ENCODE measurements around the gene CASQ2.
A peak's percentile ranks its signal among the peaks of the same experiment; 100 is the strongest.

CASQ2 gene

DNA sequence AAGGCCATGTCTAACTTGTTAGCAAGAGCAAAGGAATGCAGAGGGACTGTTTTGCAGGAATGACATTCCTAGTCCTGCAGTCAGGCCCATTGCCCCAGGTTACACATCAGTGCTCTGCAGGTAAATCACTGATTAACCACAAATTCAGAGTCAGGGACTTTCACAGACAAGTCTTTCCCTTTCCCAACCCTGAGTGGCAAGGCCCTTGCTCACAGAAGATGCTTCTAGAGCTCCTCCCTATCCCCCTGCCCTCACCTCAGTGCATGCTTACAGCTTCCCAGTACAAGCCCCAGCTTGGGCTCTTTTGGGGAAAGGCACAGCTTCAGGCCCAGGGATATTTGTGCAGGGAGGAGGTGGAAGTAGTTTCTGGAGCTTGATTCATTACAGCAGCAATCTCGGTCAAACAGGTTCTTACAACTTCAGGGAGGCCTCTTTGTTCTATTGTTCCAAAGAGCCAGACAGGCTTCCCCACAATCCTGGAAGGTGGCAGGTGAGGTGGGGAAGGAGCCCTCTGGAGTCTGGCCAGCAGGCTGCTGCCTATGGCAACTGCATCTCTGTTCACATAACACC is 53.9 kb downstream of the CASQ2 start:
- no peak overlapping the region for H3K4me3 ChIP-seq (ENCODE audit: low read depth, low read length)
- no peak for DNase-seq (ENCODE audit: low read depth)
- TF ChIP-seq, protein P1, sequence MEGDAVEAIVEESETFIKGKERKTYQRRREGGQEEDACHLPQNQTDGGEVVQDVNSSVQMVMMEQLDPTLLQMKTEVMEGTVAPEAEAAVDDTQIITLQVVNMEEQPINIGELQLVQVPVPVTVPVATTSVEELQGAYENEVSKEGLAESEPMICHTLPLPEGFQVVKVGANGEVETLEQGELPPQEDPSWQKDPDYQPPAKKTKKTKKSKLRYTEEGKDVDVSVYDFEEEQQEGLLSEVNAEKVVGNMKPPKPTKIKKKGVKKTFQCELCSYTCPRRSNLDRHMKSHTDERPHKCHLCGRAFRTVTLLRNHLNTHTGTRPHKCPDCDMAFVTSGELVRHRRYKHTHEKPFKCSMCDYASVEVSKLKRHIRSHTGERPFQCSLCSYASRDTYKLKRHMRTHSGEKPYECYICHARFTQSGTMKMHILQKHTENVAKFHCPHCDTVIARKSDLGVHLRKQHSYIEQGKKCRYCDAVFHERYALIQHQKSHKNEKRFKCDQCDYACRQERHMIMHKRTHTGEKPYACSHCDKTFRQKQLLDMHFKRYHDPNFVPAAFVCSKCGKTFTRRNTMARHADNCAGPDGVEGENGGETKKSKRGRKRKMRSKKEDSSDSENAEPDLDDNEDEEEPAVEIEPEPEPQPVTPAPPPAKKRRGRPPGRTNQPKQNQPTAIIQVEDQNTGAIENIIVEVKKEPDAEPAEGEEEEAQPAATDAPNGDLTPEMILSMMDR (IDR thresholded peaks at IDR 0.05; ENCODE audit: insufficient read depth, low read depth, low read length, missing control alignments) = no peak

DNA sequence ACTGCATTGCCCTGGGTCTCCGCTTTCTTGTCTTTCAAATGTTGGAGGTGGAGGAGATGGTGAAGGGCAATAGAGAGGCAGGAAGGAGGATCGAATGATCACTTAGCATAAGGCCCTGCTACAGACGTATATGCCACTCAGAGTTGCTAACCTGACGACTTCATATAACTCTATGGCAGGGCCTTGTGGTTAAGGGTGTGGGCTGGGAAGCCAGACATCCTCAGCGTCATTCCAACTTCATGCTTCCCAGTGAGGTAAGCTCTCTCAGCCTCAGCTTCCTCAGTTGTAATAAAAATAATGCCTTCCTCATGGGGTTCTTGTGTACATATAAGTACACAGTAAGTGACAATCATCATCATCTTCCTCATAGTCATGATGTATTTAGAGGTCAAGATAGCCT is 54.6 kb downstream of the CASQ2 start:
- DNase-seq (ENCODE audit: low read depth) = no peak
- H3K4me3 ChIP-seq (ENCODE audit: low read depth, low read length) = no peak overlapping the region
- TF ChIP-seq, protein P1 (IDR thresholded peaks at IDR 0.05; ENCODE audit: insufficient read depth, low read depth, low read length, missing control alignments) = no peak

DNA sequence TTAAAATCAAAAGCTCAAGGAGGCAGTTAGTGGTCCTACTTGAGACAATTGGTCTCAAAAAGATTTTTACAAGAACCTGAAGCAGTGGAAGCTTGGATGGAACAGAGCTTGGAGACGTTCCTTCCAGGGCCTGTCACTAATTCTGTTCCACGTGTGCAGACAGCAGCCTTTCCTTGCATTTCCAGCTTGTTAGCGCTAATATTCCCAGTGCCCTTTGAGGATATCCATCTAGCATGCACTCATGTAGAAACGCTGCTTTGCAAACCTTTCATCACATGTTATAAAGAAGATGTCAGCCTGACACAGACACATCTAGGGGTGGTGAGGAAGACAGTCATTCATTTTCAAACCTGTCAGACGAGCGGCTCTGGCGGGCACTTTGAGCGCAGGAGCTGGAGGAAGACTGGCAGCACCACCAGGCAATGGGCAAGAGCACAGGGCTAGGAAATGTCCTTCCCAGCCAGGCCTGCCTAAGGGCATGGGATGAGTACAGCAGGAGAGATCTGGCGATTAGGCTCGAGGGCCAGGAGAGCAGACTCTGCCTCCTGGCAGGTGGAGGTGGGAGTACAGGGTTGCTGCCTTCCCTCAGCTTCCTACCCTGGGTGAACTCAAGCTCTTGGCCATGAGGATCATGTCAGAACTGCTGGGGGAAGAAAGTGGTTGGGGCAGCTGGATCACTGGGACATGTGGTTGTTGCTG is 55.5 kb downstream of the CASQ2 start:
- no peak for DNase-seq (ENCODE audit: low read depth)
- no peak overlapping the region for H3K4me3 ChIP-seq (ENCODE audit: low read depth, low read length)
- TF ChIP-seq, protein P1 (IDR thresholded peaks at IDR 0.05; ENCODE audit: insufficient read depth, low read depth, low read length, missing control alignments) = no peak

DNA sequence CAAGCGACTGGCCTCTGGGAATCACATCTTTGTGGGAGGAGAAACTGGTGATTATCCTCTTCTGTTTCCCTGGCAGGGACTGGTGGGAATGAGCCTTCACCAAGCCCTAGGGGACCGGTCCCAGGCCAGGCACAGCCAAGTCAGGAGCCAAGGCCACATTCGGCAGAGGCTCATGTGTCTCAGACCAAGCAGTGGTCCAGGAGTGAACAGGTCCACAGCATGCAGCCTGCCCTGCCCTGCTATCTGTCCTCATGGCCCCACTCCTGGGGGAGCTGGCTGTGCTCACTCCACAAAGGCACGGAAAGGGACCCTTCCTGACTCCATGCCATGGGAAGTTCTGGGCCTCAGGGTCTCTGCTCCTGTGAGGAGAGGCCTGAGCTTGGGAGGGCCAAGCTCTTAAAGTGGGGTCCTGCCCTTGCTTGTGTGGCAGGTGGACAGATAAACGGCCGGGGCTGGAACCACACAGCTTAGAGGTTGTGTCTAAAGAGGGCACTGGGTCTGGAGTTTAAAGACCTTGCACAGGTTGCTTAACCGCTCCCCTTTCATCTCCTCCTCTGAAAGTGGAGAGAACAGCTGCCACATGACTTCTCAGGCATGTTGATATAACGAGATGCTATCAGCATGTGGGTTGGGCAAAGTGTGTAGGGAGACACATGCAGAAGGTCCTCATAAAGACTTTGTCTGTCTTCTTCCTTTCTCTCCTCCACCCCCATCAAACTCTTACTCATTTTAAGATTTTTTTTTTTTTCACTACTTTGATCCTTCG is 57.5 kb downstream of the CASQ2 start:
- H3K4me3 ChIP-seq (ENCODE audit: low read depth, low read length) = no peak overlapping the region
- TF ChIP-seq, protein P1 (IDR thresholded peaks at IDR 0.05; ENCODE audit: insufficient read depth, low read depth, low read length, missing control alignments) = no peak
- DNase-seq (ENCODE audit: low read depth) = no peak

DNA sequence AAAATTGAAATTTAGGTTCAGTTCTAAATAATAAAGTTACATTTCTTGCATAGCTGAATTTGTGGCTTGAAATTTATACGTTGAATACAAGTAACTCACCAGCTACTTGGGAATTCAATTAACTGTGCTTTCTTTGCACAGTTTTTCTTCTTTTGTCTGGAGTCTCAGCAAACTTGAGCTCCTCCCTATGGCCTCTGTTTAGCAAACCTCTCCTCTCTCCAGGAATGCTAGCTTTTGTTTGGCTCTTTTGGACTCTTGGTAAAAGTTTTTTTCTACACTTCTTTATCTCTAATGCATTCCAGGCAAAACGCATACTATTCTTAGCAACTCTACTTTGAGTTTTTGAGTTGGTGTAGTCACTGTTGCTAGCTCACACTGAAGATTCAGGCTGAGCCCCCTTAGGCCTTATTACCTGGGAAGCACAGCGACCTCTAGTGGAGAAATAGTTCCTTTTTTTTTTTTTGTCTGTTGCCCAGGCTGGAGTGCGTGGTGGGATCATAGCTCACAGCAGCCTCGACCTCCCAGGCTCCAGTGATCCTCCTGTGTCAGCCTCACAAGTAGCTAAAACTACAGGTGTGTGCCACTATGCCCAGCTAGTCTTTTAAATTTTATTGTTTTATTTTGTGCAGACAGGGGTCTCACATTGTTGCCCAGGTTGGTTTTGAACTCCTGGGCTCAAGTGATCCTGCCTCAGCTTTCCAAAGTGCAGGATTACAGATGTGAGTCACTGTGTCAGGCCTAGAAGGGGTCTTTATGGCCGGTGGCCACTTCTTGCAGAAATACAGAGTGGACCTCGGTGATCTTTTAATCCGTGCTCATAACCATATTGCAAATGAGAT is 61.7 kb downstream of the CASQ2 start:
- peak; percentile 69 for DNase-seq (ENCODE audit: low read depth)
- H3K4me3 ChIP-seq (ENCODE audit: low read depth, low read length) = no peak overlapping the region
- TF ChIP-seq, protein P1 (IDR thresholded peaks at IDR 0.05; ENCODE audit: insufficient read depth, low read depth, low read length, missing control alignments) = peak; percentile 50

DNA sequence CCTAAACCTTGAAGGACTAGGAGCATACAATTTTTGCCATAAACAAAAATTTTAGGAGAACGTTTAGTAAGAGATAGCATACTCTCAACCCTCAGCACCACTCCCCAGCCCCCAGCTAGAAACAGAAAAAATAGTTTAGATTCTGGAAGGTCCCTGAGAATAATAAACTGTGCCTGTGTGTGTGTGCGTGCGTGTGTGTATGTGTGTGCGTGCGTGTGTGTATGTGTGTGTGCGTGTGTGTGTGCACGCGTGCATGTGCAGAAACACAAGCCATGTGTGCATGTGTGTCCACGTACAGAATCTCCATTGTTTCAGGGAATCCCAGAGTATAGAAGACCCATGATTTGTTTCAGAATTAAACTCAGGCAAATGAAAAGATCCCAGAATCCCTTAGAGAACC is 62.6 kb downstream of the CASQ2 start:
- TF ChIP-seq, protein P1 (IDR thresholded peaks at IDR 0.05; ENCODE audit: insufficient read depth, low read depth, low read length, missing control alignments) = no peak
- no peak overlapping the region for H3K4me3 ChIP-seq (ENCODE audit: low read depth, low read length)
- no peak for DNase-seq (ENCODE audit: low read depth)
